Mesenchymal stem cell (in vitro differentiated cells and primary cell): ENCODE results near the gene TMTC4.
"Not testable (repeated sequence)": the region's sequence is repeated elsewhere in the genome, so short reads cannot be mapped to it uniquely, and the experiment has no call there.

Source experiments
- DNase-seq: peaks from one replicate; pipeline ENCODE4 v3.0.0-alpha.2; 2013
- H2AFZ ChIP-seq: one replicate; pipeline ENCODE4 v1.6.1; 2013; ENCODE audit warnings: low read depth, mild to moderate bottlenecking, control low read depth, inconsistent platforms, low read length, moderate library complexity
- H2AK5ac ChIP-seq: 2 replicates; pipeline ENCODE4 v1.6.1; 2013; ENCODE audit warnings: low read length, moderate library complexity, mild to moderate bottlenecking, inconsistent platforms; ENCODE audit not compliant: severe bottlenecking
- H2BK120ac ChIP-seq: one replicate; pipeline ENCODE4 v1.6.1; 2013; ENCODE audit warnings: low read depth, mild to moderate bottlenecking, inconsistent platforms, low read length, moderate library complexity
- H2BK12ac ChIP-seq, 2 experiments: one replicate each; pipeline ENCODE4 v1.6.1; 2013; ENCODE audit warnings: inconsistent platforms in 2 of 2, low read length in 2 of 2, mild to moderate bottlenecking in 2 of 2, moderate library complexity in 2 of 2, control low read depth in 1 of 2
- H2BK15ac ChIP-seq: one replicate; pipeline ENCODE4 v1.6.1; 2013; ENCODE audit warnings: mild to moderate bottlenecking, low read depth, inconsistent platforms; ENCODE audit not compliant: poor library complexity, severe bottlenecking
- H2BK5ac ChIP-seq: 2 replicates; pipeline ENCODE4 v1.6.1; 2013; ENCODE audit warnings: low read depth, mild to moderate bottlenecking, low read length, control low read depth, inconsistent platforms; ENCODE audit not compliant: poor library complexity, severe bottlenecking
- H3K14ac ChIP-seq, 2 experiments: one replicate each; pipeline ENCODE4 v1.6.1; 2013; ENCODE audit warnings: inconsistent platforms in 2 of 2, low read length in 2 of 2, control low read depth in 1 of 2, mild to moderate bottlenecking in 1 of 2, moderate library complexity in 1 of 2
- H3K18ac ChIP-seq, 2 experiments: one replicate each; pipeline ENCODE4 v1.6.1; 2013; ENCODE audit warnings: inconsistent platforms in 2 of 2, low read length in 2 of 2, control low read depth in 1 of 2, low read depth in 1 of 2, mild to moderate bottlenecking in 1 of 2
- H3K23ac ChIP-seq, 2 experiments: one replicate each; pipeline ENCODE4 v1.6.1; 2013; ENCODE audit warnings: inconsistent platforms in 2 of 2, low read length in 2 of 2, mild to moderate bottlenecking in 2 of 2, moderate library complexity in 2 of 2, control low read depth in 1 of 2
- H3K27ac ChIP-seq: 2 replicates; pipeline ENCODE4 v1.5.1; 2013; ENCODE audit warnings: mild to moderate bottlenecking, moderate library complexity, low read length, control low read depth, inconsistent platforms; ENCODE audit not compliant: poor library complexity, severe bottlenecking
- H3K27me3 ChIP-seq, 2 experiments: 2 replicates each; pipeline versions ENCODE4 v1.6.1 to v1.7.0; 2013; ENCODE audit warnings: low read length in 2 of 2, mild to moderate bottlenecking in 2 of 2, moderate library complexity in 2 of 2, control low read depth in 1 of 2, inconsistent platforms in 1 of 2; ENCODE audit not compliant: control insufficient read depth in 1 of 2, insufficient read depth in 1 of 2
- H3K36me3 ChIP-seq, 2 experiments: 2 replicates each; pipeline versions ENCODE4 v1.6.1 to v1.7.0; 2013; ENCODE audit warnings: low read length in 2 of 2, control low read depth in 1 of 2, inconsistent platforms in 1 of 2, low read depth in 1 of 2, mild to moderate bottlenecking in 1 of 2; ENCODE audit not compliant: insufficient read depth in 2 of 2, control insufficient read depth in 1 of 2
- H3K4ac ChIP-seq, 2 experiments: one replicate each; pipeline ENCODE4 v1.6.1; 2013; ENCODE audit warnings: inconsistent platforms in 2 of 2, low read length in 2 of 2, mild to moderate bottlenecking in 2 of 2, moderate library complexity in 2 of 2, control low read depth in 1 of 2, low read depth in 1 of 2
- H3K4me1 ChIP-seq: 2 replicates; pipeline ENCODE4 v1.6.1; 2013; ENCODE audit warnings: low read depth, low read length, control low read depth; ENCODE audit not compliant: control insufficient read depth, insufficient read depth
- H3K4me2 ChIP-seq: 2 replicates; pipeline ENCODE4 v1.6.1; 2013; ENCODE audit warnings: low read length, mild to moderate bottlenecking, inconsistent platforms; ENCODE audit not compliant: poor library complexity, severe bottlenecking
- H3K4me3 ChIP-seq, 2 experiments: 2 replicates each; pipeline versions ENCODE4 v1.5.1 to v1.7.0; 2013; ENCODE audit warnings: low read length in 2 of 2, mild to moderate bottlenecking in 2 of 2, control low read depth in 1 of 2, low read depth in 1 of 2; ENCODE audit not compliant: insufficient read depth in 1 of 2
- H3K79me1 ChIP-seq: replicated peaks from 2 replicates; pipeline ENCODE4 v1.6.1; 2013; ENCODE audit warnings: mild to moderate bottlenecking, control low read depth, low read length, inconsistent platforms; ENCODE audit not compliant: poor library complexity, severe bottlenecking
- H3K9ac ChIP-seq: 2 replicates; pipeline ENCODE4 v1.7.0; 2013; ENCODE audit warnings: mild to moderate bottlenecking, low read length, moderate library complexity
- H3K9me3 ChIP-seq: 2 replicates; pipeline ENCODE4 v1.7.0; 2013; ENCODE audit warnings: mild to moderate bottlenecking, low read length; ENCODE audit not compliant: control insufficient read depth
- H4K8ac ChIP-seq: one replicate; pipeline ENCODE4 v1.6.1; 2013; ENCODE audit warnings: inconsistent platforms, mild to moderate bottlenecking, low read length, moderate library complexity
- H4K91ac ChIP-seq: one replicate; pipeline ENCODE4 v1.6.1; 2013; ENCODE audit warnings: mild to moderate bottlenecking, low read length, inconsistent platforms
- WGBS: methylation state at CpG from one replicate; pipeline ENCODE4 v1.1.7; 2013; ENCODE audit warnings: mixed read lengths; 5-methylcytosine and 5-hydroxymethylcytosine counted together

Gene TMTC4

DNA sequence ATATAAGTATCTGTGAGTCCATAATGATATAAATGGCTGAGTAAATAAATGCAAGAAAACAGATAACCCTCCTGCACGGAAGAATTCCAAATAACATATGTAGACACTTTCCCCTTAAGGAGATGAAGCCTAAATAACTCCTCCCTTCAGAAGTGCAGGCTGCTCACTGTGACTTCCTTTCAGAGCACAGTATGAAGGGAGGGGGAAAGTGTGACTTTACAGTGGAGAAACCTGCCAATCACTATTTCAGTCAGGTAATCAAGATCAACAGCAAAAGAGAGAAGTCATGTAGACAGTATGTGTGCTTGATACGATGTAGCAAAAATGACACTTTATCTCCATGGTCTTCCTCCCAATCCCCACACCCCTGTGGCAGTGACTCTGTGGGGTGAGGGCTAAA, 93.1 kb downstream of the TMTC4 start:
- no peak overlapping the region for H2BK15ac ChIP-seq
- peaks cover 6 to 53% of the 10 kb centered on the region in 2 experiments for H3K36me3 ChIP-seq
- no peak for DNase-seq
- no peak overlapping the region for H3K18ac ChIP-seq
- H3K27me3 ChIP-seq, result no peaks in the 10 kb centered on the region
- no peak overlapping the region for H3K23ac ChIP-seq
- no peak overlapping the region for H4K8ac ChIP-seq
- H3K4ac ChIP-seq, result no peak overlapping the region
- H3K4me3 ChIP-seq, result no peak overlapping the region
- no peak overlapping the region for H2AK5ac ChIP-seq
- no peak overlapping the region for H3K27ac ChIP-seq
- no peak overlapping the region for H4K91ac ChIP-seq
- no peaks in the 10 kb centered on the region for H3K4me1 ChIP-seq
- H2AFZ ChIP-seq, result no peak overlapping the region
- H3K79me1 ChIP-seq, result no peaks in the 10 kb centered on the region
- H2BK5ac ChIP-seq, result no peak overlapping the region
- no peak overlapping the region for H3K4me2 ChIP-seq
- no peak overlapping the region for H3K9ac ChIP-seq
- H2BK12ac ChIP-seq, result no peak overlapping the region
- no CpG with 5 or more reads among the region's 2 CpGs for WGBS
- no peak overlapping the region for H2BK120ac ChIP-seq
- H3K9me3 ChIP-seq, result peaks cover 17% of the 10 kb centered on the region
- no peak overlapping the region for H3K14ac ChIP-seq

GRCh38 chr13:100581030-100581429, 93.6 kb downstream of the TMTC4 start:
- Histone ChIP-seq H3K4me3 (no peak overlapping the region), H2AFZ (no peak overlapping the region), H3K36me3 (peaks cover 6 to 53% of the 10 kb centered on the region in 2 experiments), H2BK15ac (no peak overlapping the region), H3K4ac (no peak overlapping the region), H3K4me1 (no peaks in the 10 kb centered on the region), H3K4me2 (no peak overlapping the region), H4K8ac (no peak overlapping the region), H3K79me1 (no peaks in the 10 kb centered on the region), H2AK5ac (no peak overlapping the region), H2BK12ac (no peak overlapping the region), H3K9ac (no peak overlapping the region), H4K91ac (no peak overlapping the region), H2BK5ac (no peak overlapping the region), H3K27me3 (no peaks in the 10 kb centered on the region), H2BK120ac (no peak overlapping the region), H3K27ac (no peak overlapping the region), H3K18ac (no peak overlapping the region), H3K23ac (no peak overlapping the region), H3K9me3 (peaks cover 17% of the 10 kb centered on the region), H3K14ac (no peak overlapping the region)
- DNase-seq, result no peak
- 94% methylated on average over 3 of the region's 4 CpGs for WGBS

- H2BK15ac ChIP-seq, result no peak overlapping the region
- H3K9ac ChIP-seq, result no peak overlapping the region
- H3K4me1 ChIP-seq, result no peaks in the 10 kb centered on the region
- no peak overlapping the region for H3K4ac ChIP-seq
- peaks cover 6 to 53% of the 10 kb centered on the region in 2 experiments for H3K36me3 ChIP-seq
- no peaks in the 10 kb centered on the region for H3K79me1 ChIP-seq
- no peak overlapping the region for H3K23ac ChIP-seq
- H3K27me3 ChIP-seq, result no peaks in the 10 kb centered on the region
- no peak overlapping the region for H3K14ac ChIP-seq
- no peak overlapping the region for H3K18ac ChIP-seq
- no peak overlapping the region for H2AFZ ChIP-seq
- no peak overlapping the region for H4K91ac ChIP-seq
- 94% methylated on average over 12 of the region's 12 CpGs for WGBS
- peaks cover 17% of the 10 kb centered on the region for H3K9me3 ChIP-seq
- no peak overlapping the region for H2AK5ac ChIP-seq
- H2BK12ac ChIP-seq, result no peak overlapping the region
- no peak overlapping the region for H2BK120ac ChIP-seq
- no peak for DNase-seq
- H3K4me2 ChIP-seq, result no peak overlapping the region
- H4K8ac ChIP-seq, result no peak overlapping the region
- no peak overlapping the region for H3K4me3 ChIP-seq
- no peak overlapping the region for H2BK5ac ChIP-seq
- no peak overlapping the region for H3K27ac ChIP-seq
Observed at GRCh38 chr13:100580045-100580444, 94.5 kb downstream of the TMTC4 start.

DNA sequence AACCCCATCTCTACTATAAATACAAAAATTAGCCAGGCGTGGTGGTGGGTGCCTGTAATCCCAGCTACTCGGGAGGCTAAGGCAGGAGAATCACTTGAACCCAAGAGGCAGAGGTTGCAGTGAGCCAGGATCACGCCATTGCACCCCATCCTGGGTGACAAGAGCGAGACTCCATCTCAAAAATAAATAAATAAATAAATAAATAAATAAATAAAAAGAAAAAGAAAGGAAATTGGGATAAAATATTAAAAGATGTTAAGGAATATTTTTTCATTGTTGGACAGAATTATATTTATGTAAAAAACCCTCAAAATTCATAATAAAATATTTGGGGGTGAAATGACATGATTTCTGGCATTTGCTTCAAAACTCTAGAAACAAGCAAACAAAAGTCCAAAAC, 97.4 kb downstream of the TMTC4 start:
- not testable (repeated sequence) for H2BK12ac ChIP-seq, H3K23ac ChIP-seq, H3K27me3 ChIP-seq, H3K18ac ChIP-seq, H2AK5ac ChIP-seq, DNase-seq, H3K27ac ChIP-seq, H2BK120ac ChIP-seq, H3K4ac ChIP-seq, H4K8ac ChIP-seq, H3K79me1 ChIP-seq, H3K4me1 ChIP-seq, H2AFZ ChIP-seq, H3K14ac ChIP-seq, H4K91ac ChIP-seq, H2BK15ac ChIP-seq, H3K4me2 ChIP-seq, H2BK5ac ChIP-seq, H3K4me3 ChIP-seq, H3K9ac ChIP-seq
- Histone ChIP-seq H3K36me3 (peaks cover 6 to 38% of the 10 kb centered on the region in 2 experiments), H3K9me3 (peaks cover 16% of the 10 kb centered on the region)
- 100% methylated on average over 2 of the region's 4 CpGs for WGBS
